Peyer's patch (tissue), 4 donors: Measurements from ENCODE around the gene TTC4.

Experiments used
- CTCF ChIP-seq, 6 experiments: fragments of 450-650 bp in 4 of 6; fragments of 200-600 bp in 2 of 6; sonication (generic) in 1 of 6; IDR thresholded peaks; one replicate each; pipeline ENCODE4 v1.5.1; 2017 to 2019; ENCODE audit warnings: antibody characterized with exemption in 6 of 6, mild to moderate bottlenecking in 3 of 6, moderate library complexity in 1 of 6
- POLR2A ChIP-seq, 2 donors: fragments of 450-650 bp; IDR thresholded peaks; one replicate each; pipeline ENCODE4 v1.5.1; 2017; ENCODE audit warnings: antibody characterized with exemption in 2 of 2, mild to moderate bottlenecking in 2 of 2, moderate library complexity in 2 of 2

- TF ChIP-seq POLR2A (IDR thresholded peaks at IDR 0.05) (no peak), CTCF (IDR thresholded peaks at IDR 0.05) (no peak)
These were observed 8.3 kb downstream of the TTC4 start for GRCh38 chr1:54723985-54724384.
